IPS-NIHi11 (cell line): ENCODE data around the gene CLCNKA.
"Not testable (repeated sequence)": the region's sequence is repeated elsewhere in the genome, so short reads cannot be mapped to it uniquely, and the experiment has no call there.

Source experiments
- DNase-seq: peaks from one replicate; pipeline ENCODE4 v3.0.0; 2012; ENCODE audit warnings: mixed read lengths, low spot score

The CLCNKA gene

GRCh38 chr1:16017461-16018303 is 4.2 kb upstream of the CLCNKA start, which contains the start of gene HSPB7:
HSPB7 (minus strand) TSS chr1:16018043; CDS start chr1:16017963, 80 bp downstream.
- DNase-seq = peak; percentile 80

DNA sequence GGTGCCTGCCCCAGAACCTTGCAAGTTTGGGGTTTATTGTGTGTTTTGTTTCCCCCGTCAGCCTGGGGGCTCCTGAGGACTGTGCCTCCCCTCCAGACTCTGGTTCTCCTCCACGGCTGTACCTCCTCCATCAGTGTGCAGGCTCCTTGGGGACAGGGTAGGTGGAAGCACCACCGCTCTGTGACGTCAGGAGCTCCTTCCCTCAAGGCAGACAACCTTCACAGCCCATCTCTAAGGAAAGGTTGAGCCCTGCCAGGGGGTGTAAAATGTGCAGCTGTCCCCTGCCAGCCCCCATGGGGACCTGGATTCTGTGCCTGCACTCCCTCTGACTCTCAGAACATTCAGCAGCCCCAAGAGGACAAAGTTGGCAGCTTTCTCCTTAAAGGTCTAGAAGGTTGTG is 3.5 kb upstream of the CLCNKA start:
- no peak for DNase-seq

DNA sequence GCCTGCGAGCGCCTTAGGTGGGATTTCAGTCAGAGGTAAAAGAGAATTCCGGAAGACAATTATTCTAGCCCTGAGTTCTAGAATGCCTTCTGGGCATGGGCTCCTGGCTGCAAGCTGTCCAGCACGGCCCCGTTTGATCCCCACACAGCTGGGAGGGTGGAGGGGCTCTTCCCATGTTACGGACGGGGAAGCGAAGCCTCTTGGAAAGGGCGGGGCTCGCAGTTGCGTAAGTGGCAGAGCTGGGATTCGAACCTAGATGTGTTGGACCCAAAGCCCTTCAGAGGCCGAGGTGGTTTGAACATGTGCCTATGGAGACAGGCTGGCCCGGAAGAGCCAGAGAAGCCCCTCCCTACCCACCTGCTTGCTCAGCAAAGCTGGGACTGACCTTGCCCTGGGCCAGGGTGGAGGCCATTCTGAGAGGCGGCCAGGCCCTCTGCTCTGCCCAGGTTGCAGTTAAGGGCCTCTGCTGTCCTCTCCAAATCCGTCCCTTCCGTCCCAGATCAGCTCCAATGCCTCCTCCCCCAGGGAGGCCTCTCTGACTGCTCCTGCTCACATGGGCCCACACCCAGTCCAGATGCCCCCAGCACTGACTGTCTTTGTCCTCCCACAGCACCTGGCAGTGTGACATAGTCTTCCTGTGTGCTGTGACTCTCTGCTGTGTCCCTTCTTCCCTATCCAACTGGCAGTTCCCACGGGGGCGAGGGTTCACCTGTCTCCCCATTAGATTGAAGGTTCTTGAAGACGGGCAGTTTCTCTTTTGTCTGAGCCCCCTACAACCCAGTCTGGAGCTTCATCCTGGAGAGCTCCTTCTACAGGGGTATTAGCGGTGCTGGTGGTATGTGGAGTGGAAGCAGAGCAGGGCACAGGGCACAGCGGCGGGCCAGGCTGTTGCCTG is 2.8 kb upstream of the CLCNKA start:
- no peak for DNase-seq

GRCh38 chr1:16019644-16020277 is 2.1 kb upstream of the CLCNKA start:
- no peak for DNase-seq

- no peak for DNase-seq
Measured at GRCh38 chr1:16020325-16020724, 1.5 kb upstream of the CLCNKA start.

GRCh38 chr1:16020878-16021277 is 958 bp upstream of the CLCNKA start:
- not testable (repeated sequence) for DNase-seq

GRCh38 chr1:16022393-16022792 is 557 bp downstream of the CLCNKA start:
- no peak for DNase-seq

DNA sequence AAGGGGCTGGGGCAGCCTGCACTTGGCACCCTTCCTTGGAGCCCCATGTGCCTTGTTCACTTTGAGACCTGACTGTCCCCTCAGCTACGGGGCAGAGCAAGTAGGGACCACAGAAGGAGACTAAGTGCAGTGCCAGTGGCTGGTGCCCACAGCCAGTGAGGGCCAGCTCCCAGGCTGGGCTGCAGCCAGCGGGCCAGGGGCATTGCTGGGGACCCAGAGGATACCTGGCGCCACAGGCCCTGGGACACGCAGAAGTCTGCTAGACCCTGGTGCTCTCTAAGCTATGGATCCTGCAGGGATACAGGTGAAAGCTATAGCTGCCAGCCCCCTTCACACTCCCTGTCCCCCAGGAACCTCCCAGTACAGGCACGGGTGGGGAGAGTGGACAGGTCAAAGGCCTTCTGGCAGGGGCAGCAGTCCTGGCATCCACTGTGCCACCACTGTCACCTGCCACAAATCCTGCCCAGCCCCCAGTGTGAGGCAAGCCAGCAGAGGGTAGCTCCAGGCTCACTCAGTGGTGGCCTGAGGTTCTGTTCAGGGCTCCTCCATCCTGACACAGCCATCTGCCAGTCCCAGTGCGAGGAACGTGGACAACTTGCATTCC is 1.3 kb downstream of the CLCNKA start:
- no peak for DNase-seq

- DNase-seq = not testable (repeated sequence)
Measured at GRCh38 chr1:16026302-16026701, 4.5 kb downstream of the CLCNKA start.

- peak; percentile 88 for DNase-seq
Measured at GRCh38 chr1:16026723-16027484, 5.1 kb downstream of the CLCNKA start.

- no peak for DNase-seq
Measured at GRCh38 chr1:16028237-16029002, 6.6 kb downstream of the CLCNKA start.

GRCh38 chr1:16029003-16029268 is 7.1 kb downstream of the CLCNKA start:
- not testable (repeated sequence) for DNase-seq

DNA sequence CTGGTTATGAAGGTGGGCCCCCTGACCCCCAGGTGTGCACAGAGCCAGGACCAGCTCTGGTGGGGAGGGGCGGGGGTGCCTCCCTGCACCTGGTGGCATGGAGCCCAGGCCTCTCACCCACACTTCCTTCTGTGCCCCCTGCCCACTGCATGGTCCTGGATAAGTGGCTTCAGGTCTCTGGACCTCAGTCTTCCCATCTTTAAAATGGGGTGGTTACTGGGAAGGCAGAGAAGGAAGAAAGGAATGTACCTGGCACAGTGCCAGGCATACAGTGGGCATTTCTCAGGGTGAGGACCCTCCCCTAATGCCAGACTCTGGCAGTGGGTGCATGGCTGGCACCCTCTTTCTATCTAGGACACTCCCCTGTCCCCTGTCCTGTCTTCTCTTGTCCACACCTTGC is 7.5 kb downstream of the CLCNKA start:
- no peak for DNase-seq

- no peak for DNase-seq
Measured at GRCh38 chr1:16031551-16031950, 9.7 kb downstream of the CLCNKA start.

- peak; percentile 95 for DNase-seq
Measured at GRCh38 chr1:16032388-16033102, 10.7 kb downstream of the CLCNKA start.

DNA sequence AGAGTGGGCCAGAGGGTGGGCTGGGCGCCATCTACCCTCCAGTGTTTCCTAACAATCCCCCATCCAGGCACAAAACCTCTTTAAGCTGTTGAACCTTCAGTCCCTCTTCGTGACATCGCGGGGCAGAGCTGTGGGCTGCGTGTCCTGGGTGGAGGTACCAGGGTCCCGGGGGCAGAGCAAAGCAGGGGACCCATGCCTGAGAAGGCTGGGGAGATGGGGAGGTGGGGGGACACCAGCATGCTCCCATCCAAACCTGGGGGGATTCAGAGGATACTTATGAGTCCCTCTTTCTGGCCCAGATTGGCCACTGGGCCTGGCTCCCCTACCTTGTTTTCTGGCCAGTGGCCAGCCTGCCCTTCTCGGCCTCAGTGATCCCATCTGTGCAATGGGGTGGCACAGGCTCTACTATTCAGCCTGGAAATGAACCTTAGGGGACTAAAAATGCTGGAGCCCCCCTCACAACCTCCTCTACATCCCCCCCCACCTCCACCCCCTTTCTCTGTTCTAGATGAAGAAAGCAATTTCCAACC is 11.3 kb downstream of the CLCNKA start:
- DNase-seq = not testable (repeated sequence)

- DNase-seq = not testable (repeated sequence)
Measured at GRCh38 chr1:16036461-16036860, 14.6 kb downstream of the CLCNKA start.

- peak; percentile 52 for DNase-seq
Measured at GRCh38 chr1:16038620-16038912, 16.7 kb downstream of the CLCNKA start.

GRCh38 chr1:16039871-16040270 is 18.0 kb downstream of the CLCNKA start:
- DNase-seq = not testable (repeated sequence)

GRCh38 chr1:16041200-16041599 is 19.4 kb downstream of the CLCNKA start:
- DNase-seq = no peak
